Activated CD4-positive, CD25-positive, alpha-beta regulatory T cell treated with anti-CD3 and anti-CD28 coated beads, Interleukin-2, amount 50 U/mL, for 72 hours (primary cell): ENCODE measurements around the gene TCIRG1.
A peak's percentile ranks its signal among the peaks of the same experiment; 100 is the strongest.

Experiments used
- DNase-seq: peaks from one replicate; pipeline ENCODE4 v3.0.0; 2021

Gene TCIRG1

GRCh38 chr11:68096962-68097361 lies 58.1 kb downstream of the TCIRG1 start:
- DNase-seq = no peak

GRCh38 chr11:68099057-68099456 lies 60.2 kb downstream of the TCIRG1 start:
- no peak for DNase-seq

- peak; percentile 38 for DNase-seq
Measured at GRCh38 chr11:68099474-68100405, 60.9 kb downstream of the TCIRG1 start.
